Measurements from ENCODE around the gene MED16. TPM values are rescaled to one million over a fixed set of nuclear protein-coding genes. Genes with fewer than 3 reads are reported as not detected.

The MED16 gene
- total and polyA plus RNA-seq, 9 donors = 0.62 to 75.4 (median 52.3) TPM

DNA sequence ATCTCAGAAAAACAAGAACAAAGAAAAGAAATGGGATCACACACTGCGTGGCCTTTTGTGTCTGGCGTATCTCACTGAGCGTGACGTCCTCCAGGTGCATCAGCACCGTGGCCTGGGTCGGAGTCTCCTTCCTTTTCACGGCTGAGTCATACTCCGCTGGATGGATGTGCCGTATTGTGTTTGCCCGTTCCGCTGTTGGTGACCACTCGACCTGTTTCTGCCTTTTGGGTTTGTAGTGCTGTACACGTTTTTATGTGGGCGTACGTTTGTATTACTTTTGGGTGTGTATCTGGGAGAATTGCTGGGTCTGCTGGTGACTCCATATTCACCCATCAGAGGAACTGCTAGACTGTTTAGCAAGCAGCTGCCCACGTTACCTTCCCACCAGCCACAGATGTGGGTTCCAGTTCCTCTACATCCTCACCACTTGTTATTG, 44.3 kb upstream of the MED16 start:
- H3K27ac ChIP-seq = no peak overlapping the region
- 92 to 96% (median 93%) methylated on average over 16 of the region's 16 CpGs for WGBS, 3 donors
- H3K36me3 ChIP-seq = no peaks in the 10 kb centered on the region
- no peak for DNase-seq
- H3K27me3 ChIP-seq = no peaks in the 10 kb centered on the region
- no peaks in the 10 kb centered on the region for H3K9me3 ChIP-seq
- H3K4me1 ChIP-seq (ENCODE audit: insufficient read depth) = peaks cover 30% of the 10 kb centered on the region
- no peak for TF ChIP-seq EP300 (IDR thresholded peaks at IDR 0.05)
- TF ChIP-seq, protein P1, sequence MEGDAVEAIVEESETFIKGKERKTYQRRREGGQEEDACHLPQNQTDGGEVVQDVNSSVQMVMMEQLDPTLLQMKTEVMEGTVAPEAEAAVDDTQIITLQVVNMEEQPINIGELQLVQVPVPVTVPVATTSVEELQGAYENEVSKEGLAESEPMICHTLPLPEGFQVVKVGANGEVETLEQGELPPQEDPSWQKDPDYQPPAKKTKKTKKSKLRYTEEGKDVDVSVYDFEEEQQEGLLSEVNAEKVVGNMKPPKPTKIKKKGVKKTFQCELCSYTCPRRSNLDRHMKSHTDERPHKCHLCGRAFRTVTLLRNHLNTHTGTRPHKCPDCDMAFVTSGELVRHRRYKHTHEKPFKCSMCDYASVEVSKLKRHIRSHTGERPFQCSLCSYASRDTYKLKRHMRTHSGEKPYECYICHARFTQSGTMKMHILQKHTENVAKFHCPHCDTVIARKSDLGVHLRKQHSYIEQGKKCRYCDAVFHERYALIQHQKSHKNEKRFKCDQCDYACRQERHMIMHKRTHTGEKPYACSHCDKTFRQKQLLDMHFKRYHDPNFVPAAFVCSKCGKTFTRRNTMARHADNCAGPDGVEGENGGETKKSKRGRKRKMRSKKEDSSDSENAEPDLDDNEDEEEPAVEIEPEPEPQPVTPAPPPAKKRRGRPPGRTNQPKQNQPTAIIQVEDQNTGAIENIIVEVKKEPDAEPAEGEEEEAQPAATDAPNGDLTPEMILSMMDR (IDR thresholded peaks at IDR 0.05) = no peak
- no peak for TF ChIP-seq POLR2A (IDR thresholded peaks at IDR 0.05)
- intact Hi-C loops (cut with DNase I) = loop anchor here in 1 of 4 donors (10.0 kb wide), 1 partner anchor 262 kb away; the partner anchor contains the start of gene FSTL3
- no peak overlapping the region for H3K4me3 ChIP-seq

DNA sequence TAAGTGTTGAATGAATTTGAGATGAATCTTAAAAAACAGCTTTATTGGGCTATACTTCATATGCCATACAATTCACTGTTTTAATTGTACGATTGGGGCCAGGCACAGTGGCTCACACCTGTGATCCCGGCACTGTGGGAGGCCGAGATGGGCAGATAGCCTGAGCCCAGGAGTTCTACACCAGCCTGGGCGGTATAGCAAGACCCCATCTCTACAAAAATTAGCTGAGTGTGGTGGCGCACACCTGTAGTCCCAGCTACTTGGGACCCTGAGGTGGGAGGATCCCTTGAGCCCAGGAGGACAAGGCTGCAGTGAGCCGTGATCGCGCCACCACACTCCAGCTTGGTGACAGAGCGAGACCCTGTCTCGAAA, 43.2 kb upstream of the MED16 start:
- peaks cover 26% of the 10 kb centered on the region for H3K4me1 ChIP-seq (ENCODE audit: insufficient read depth)
- intact Hi-C loops (cut with DNase I) = loop anchor here in 1 of 4 donors (10.0 kb wide), 1 partner anchor 261 kb away; the partner anchor contains the start of gene FSTL3
- H3K27ac ChIP-seq = no peak overlapping the region
- TF ChIP-seq EP300 (IDR thresholded peaks at IDR 0.05) (no peak), POLR2A (IDR thresholded peaks at IDR 0.05) (no peak)
- TF ChIP-seq, protein P1 (IDR thresholded peaks at IDR 0.05) = no peak
- H3K9me3 ChIP-seq = no peaks in the 10 kb centered on the region
- no peak for DNase-seq
- H3K4me3 ChIP-seq = no peak overlapping the region
- 94 to 99% (median 98%) methylated on average over 10 of the region's 10 CpGs for WGBS, 3 donors
- no peaks in the 10 kb centered on the region for H3K36me3 ChIP-seq
- H3K27me3 ChIP-seq = no peaks in the 10 kb centered on the region

- Histone ChIP-seq H3K36me3 (no peaks in the 10 kb centered on the region), H3K9me3 (no peaks in the 10 kb centered on the region), H3K4me1 (ENCODE audit: insufficient read depth) (peaks cover 25% of the 10 kb centered on the region), H3K4me3 (no peak overlapping the region), H3K27ac (peak overlapping the region; percentile 27 to 55), H3K27me3 (no peaks in the 10 kb centered on the region)
- TF ChIP-seq EP300 (IDR thresholded peaks at IDR 0.05) (no peak), POLR2A (IDR thresholded peaks at IDR 0.05) (no peak)
- TF ChIP-seq, protein P1 (IDR thresholded peaks at IDR 0.05) = peak in 1 of 3 donors; percentile 10
- peak; percentile 80 to 94 (median 91) for DNase-seq
- WGBS, 3 donors = 3 to 20% (median 9%) methylated on average over 26 to 31 of the region's 31 CpGs
- intact Hi-C loops (cut with DNase I) = loop anchor here in 1 of 4 donors (10.0 kb wide), 1 partner anchor 260 kb away; the partner anchor contains the start of gene FSTL3
Measured at GRCh38 chr19:934865-935479, 42.0 kb upstream of the MED16 start.

DNA sequence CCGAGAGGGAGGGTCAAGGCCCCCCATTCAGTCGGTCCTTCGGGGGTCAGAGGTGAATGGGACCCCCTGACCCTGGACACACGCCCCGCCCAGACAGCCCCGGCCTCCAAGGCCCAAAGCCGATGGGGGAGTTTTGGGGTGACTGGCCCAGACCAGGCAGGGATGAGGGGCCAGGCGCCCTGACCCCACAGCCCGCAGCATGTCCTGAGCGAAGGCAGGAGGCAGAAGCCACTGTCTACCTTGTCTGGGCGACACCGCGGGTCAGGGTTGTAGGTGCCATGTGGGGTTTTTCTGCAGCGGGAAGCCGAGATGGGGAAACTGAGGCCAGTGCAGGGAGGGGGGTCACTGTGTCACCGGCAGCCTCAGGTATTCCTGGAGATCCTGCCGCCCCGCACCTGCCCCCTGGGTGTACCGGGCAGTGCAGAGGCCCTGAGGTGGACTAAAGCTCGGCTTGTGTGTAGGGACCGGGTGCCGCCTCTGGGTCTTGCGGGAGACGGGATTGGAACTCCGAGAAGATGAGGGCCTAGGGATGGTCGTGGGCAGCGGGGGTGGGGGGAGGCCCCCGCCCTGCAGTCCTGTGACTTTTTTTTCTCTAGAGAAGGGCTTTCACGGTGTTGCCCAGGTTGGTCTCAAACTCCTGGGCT, 41.3 kb upstream of the MED16 start:
- Histone ChIP-seq H3K27me3 (no peaks in the 10 kb centered on the region), H3K27ac (peak overlapping the region; percentile 27 to 55), H3K36me3 (no peaks in the 10 kb centered on the region), H3K9me3 (no peaks in the 10 kb centered on the region), H3K4me3 (no peak overlapping the region), H3K4me1 (ENCODE audit: insufficient read depth) (peaks cover 25% of the 10 kb centered on the region)
- TF ChIP-seq POLR2A (IDR thresholded peaks at IDR 0.05) = no peak
- TF ChIP-seq, protein P1 (IDR thresholded peaks at IDR 0.05) = no peak
- TF ChIP-seq EP300 (IDR thresholded peaks at IDR 0.05) = no peak
- peak in 3 of 5 donors; percentile 33 to 56 (median 44) for DNase-seq
- intact Hi-C loops (cut with DNase I) = loop anchor here in 1 of 4 donors (10.0 kb wide), 1 partner anchor 260 kb away; the partner anchor contains the start of gene FSTL3
- WGBS, 3 donors = 64 to 71% (median 66%) methylated on average over 26 to 29 of the region's 29 CpGs
